Mucosa of descending colon (tissue), 3 donors: ENCODE measurements around the gene NUP42. TPM values are rescaled to one million over a fixed set of nuclear protein-coding genes. Genes with fewer than 3 reads are reported as not detected.
A peak's percentile ranks its signal among the peaks of the same experiment; 100 is the strongest.

Experiments used
- ATAC-seq: fragments of 200-7000 bp; cut with Tn5 transposase; one replicate; pipeline ENCODE4 v1.9.1; 2020; ENCODE audit warnings: mild to moderate bottlenecking, moderate library complexity
- DNase-seq, 3 donors: peaks; one replicate each; pipeline ENCODE4 v3.0.0-alpha.2; 2020
- H3K36me3 ChIP-seq: fragments of 200-600 bp; one replicate; pipeline ENCODE4 v1.8.0; 2021; ENCODE audit warnings: low read depth, mild to moderate bottlenecking
- H3K4me1 ChIP-seq: fragments of 200-600 bp; one replicate; pipeline ENCODE4 v1.8.0; 2021; ENCODE audit warnings: low read depth, mild to moderate bottlenecking
- H3K4me3 ChIP-seq: fragments of 200-600 bp; one replicate; pipeline ENCODE4 v1.8.0; 2021; ENCODE audit warnings: mild to moderate bottlenecking
- H3K9me3 ChIP-seq: fragments of 200-600 bp; one replicate; pipeline ENCODE4 v1.8.0; 2021; ENCODE audit warnings: mild to moderate bottlenecking
- intact Hi-C, 2 donors: fragments of 100-400 bp; cut with DNase I in 1 of 2; cut with micrococcal nuclease in 1 of 2; formaldehyde crosslinking; loops; one replicate each; pipeline versions ENCODE4 v1.11.0 to v1.11.1; 2022; cut with DNase I, micrococcal nuclease
- total RNA-seq, 3 donors: library from RNA; stranded (reverse); fragmentation: NEBNext Ultra II Directional in 2 of 3; extraction: Animal tissue kit (Norgen Biotek cat#: 25700) in 2 of 3; gene quantifications; one replicate each; pipeline versions ENCODE4 v1.2.1 to v1.2.4, GENCODE V29; 2021 to 2023
- TF ChIP-seq, protein P1 (sequence below): fragments of 200-600 bp; IDR thresholded peaks from one replicate; pipeline ENCODE4 v1.8.0; 2022; ENCODE audit warnings: antibody characterized with exemption, mild to moderate bottlenecking
- donor health status: DM: no; HTN: no; CAD: no; lungs with moderate emphysema.
- donor health status: DM: no; HTN: no; CAD: no.
- donor health status: DM: no; HTN: yes; CAD: no.

Gene NUP42
- total RNA-seq, 3 donors from 2014 or later = 26.6 to 34.1 (median 27.6) TPM

DNA sequence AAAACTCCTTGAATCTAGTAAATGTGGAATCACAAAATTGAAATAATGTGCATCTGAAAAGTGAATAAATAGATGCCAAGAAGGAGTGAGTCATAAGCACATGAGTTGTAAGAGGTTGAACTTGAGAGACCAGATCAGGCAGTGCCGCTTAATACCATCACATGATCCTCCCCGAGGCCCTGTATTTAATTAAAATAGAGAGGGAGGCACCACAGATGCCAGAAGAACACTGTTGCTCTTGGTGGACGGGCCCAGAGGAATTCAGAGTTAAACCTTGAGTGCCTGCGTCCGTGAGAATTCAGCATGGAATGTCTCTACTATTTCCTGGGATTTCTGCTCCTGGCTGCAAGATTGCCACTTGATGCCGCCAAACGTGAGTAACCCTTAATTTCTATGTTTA is 64.7 kb downstream of the NUP42 start, which contains the start of gene GPNMB:
Gene GPNMB (plus strand): TSS at position 221 of the 400 bp plus-strand sequence. CDS start 83 bp downstream, at position 304.
- Histone ChIP-seq H3K36me3 (no peaks in the 10 kb centered on the region), H3K4me1 (no peaks in the 10 kb centered on the region), H3K9me3 (no peaks in the 10 kb centered on the region), H3K4me3 (no peak within 1 kb of the TSS)
- DNase-seq = peak in 1 of 3 donors; percentile 17
- intact Hi-C loops = no loop called here
- TF ChIP-seq, protein P1, sequence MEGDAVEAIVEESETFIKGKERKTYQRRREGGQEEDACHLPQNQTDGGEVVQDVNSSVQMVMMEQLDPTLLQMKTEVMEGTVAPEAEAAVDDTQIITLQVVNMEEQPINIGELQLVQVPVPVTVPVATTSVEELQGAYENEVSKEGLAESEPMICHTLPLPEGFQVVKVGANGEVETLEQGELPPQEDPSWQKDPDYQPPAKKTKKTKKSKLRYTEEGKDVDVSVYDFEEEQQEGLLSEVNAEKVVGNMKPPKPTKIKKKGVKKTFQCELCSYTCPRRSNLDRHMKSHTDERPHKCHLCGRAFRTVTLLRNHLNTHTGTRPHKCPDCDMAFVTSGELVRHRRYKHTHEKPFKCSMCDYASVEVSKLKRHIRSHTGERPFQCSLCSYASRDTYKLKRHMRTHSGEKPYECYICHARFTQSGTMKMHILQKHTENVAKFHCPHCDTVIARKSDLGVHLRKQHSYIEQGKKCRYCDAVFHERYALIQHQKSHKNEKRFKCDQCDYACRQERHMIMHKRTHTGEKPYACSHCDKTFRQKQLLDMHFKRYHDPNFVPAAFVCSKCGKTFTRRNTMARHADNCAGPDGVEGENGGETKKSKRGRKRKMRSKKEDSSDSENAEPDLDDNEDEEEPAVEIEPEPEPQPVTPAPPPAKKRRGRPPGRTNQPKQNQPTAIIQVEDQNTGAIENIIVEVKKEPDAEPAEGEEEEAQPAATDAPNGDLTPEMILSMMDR = no peak
- peak; percentile 36 for ATAC-seq

DNA sequence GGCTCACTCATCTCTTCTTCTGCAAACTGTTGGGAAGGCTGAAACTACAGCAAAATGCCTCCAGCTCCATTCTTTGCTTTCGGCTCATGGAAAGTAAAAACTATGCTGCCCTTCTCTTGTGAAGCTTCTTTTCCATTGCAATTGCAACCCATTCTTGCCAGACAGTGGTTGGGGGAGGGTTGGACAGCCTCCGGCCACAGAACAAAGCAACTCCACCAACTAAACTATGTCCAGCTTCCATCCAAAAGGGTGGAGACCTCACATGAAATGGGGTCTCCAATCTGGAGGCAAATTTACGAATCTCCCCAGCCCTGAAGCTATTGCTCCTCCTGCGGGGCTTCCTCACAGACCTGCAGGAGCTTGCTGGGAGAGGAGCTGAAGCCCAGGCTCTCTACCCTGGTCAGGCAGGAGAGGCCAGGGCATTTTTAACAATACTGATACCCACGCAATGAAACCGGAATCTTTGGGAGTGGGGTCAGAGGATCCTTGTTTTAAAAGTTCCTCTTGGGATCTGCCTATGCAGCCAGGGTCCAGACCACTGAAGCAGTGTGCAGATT is 65.3 kb downstream of the NUP42 start:
- ATAC-seq = peak; percentile 14
- intact Hi-C loops = no loop called here
- Histone ChIP-seq H3K9me3 (no peaks in the 10 kb centered on the region), H3K4me3 (no peak overlapping the region), H3K4me1 (no peaks in the 10 kb centered on the region), H3K36me3 (no peaks in the 10 kb centered on the region)
- TF ChIP-seq, protein P1 = no peak
- no peak for DNase-seq

DNA sequence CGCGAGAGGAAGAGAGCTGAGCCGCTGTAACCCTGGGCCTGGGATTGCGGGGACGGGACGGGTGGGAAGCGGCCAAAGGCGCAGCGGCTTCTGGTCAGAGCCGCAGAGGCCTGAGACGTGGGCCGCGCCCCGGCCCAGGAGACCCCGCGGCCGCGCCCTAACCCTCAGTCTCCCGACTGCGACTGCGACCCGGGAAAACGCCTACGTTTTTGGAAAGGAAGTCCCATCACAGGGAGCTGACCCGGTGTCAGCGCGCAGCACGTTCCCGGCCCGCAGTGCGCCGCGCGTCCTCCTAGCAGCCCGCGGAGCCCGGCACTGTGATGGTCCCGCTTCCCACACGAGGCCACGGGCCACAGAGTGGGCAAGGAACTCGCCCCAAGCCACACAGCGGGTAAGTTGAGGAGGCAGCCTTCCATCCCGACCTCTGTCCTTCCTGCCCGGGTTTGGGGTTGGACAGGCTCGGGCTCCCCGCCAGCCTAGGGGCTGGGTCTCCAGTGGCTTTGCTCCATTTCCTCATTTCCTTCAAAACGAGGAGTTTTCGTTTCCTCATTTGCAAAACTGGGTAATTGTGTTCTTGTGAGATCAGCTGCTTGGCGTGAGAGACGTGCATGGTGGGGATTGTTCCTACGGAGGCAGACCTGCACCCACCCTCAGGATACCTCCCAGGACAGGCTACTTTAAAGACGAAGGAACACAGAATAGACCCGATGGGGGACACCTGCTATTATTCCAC is 65.9 kb downstream of the NUP42 start:
- Histone ChIP-seq H3K4me1 (no peaks in the 10 kb centered on the region), H3K4me3 (no peak overlapping the region), H3K9me3 (no peaks in the 10 kb centered on the region), H3K36me3 (no peaks in the 10 kb centered on the region)
- intact Hi-C loops = no loop called here
- peak; percentile 21 to 55 (median 32) for DNase-seq
- ATAC-seq = peak; percentile 62
- TF ChIP-seq, protein P1 = no peak

DNA sequence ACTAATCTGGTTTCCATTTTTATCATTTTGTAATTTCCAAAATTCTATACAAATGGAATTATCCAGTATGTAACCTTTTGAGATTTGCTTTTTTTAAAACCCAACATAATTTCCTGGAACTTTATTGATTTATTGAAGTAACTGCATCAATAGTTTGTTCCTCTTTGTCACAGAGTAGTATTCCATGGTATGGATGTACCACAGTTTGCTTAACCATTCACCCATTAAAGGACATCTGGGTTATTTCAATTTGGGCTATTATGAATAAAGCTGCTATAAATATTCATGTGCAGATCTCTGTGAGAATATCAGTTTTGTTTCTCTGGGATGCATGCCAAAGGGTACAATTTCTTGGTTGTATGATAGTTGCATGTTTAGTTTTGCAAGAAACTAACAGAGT is 67.6 kb downstream of the NUP42 start:
- ATAC-seq = no peak
- no peaks in the 10 kb centered on the region for H3K9me3 ChIP-seq
- no peaks in the 10 kb centered on the region for H3K4me1 ChIP-seq
- intact Hi-C loops = no loop called here
- no peak overlapping the region for H3K4me3 ChIP-seq
- H3K36me3 ChIP-seq = no peaks in the 10 kb centered on the region
- TF ChIP-seq, protein P1 = no peak
- no peak for DNase-seq

Other genes with a start within 250 kb of the NUP42 start
- gene HYCC1, start 167.9 kb upstream of the NUP42 start, total RNA-seq = 10 to 100 TPM in 1 of 3 donors, 1 to 10 TPM in 2; 5.1 to 28.5 (median 6.7) TPM
- 10 to 100 TPM; 15.6 to 25.5 (median 21.3) TPM for gene KLHL7, start 76.3 kb upstream of the NUP42 start, total RNA-seq
- gene GPNMB, start 64.7 kb downstream of the NUP42 start, total RNA-seq = 10 to 100 TPM; 21.3 to 77.8 (median 38.8) TPM
- 10 to 100 TPM; 28.1 to 38.8 (median 37.2) TPM for gene MALSU1, start 117.3 kb downstream of the NUP42 start, total RNA-seq